DMS114 treated with DMSO at 0.1 percent for 48 hours (cell line): ENCODE measurements around the gene CDK9.
A peak's percentile ranks its signal among the peaks of the same experiment; 100 is the strongest.

Experiments
- DNase-seq: peaks from one replicate; lab custom pipeline; 2025; ENCODE audit not compliant: unreplicated experiment; lab: John Stamatoyannopoulos, UW

The CDK9 gene

GRCh38 chr9:127761491-127761956, 24.3 kb upstream of the CDK9 start:
- no peak for DNase-seq

DNA sequence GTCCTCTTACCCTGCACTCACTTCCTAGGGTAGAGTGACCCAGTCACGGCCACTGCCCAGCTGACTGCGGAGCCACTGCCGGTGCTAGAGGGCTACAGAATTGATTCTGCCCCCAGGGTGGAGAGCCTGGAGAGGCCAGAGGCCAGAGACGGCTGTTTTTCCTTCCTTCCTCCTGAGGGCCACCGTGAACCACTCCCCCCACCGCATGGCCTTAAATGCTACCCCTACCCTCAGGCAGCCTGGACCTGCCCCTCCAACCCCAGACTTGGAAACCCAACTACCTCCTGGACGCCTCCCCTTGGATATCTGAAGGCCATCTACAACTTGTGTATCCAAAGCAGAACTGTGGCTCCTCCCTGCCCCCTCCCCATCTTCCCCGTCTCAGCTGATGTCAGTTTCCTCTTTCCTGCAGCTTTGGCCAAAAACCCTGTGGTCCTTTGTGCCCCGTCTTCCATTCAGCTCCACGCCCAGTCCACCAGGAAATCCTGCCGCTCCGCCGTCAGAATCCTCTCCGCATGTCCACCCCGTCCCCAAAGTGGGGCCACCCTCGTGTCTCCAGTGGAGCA, 23.6 kb upstream of the CDK9 start:
- no peak for DNase-seq

GRCh38 chr9:127763918-127764384, 21.9 kb upstream of the CDK9 start:
- DNase-seq = no peak

GRCh38 chr9:127765418-127765817, 20.4 kb upstream of the CDK9 start:
- DNase-seq = no peak

DNA sequence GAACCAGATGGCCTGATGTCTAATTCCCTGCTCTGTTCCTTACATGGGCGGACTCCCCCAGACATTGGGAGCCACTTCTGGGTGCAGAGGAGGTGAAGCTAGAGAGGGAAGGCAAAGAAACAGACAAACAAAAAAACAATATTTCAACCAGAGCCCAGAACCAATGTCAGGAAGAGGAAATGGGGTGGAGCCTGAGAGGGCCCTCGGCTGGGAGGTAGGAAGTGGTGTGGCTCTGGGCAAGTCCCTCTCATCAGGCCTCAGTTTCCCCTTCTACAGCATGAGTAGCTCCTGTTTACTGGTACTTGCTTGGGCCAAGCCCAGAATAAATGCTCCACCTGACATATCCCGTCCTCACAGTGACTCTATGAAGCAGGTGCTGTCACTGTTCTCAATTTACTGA, 18.4 kb upstream of the CDK9 start:
- DNase-seq = no peak

- no peak for DNase-seq
Measured at GRCh38 chr9:127767909-127768331, 17.9 kb upstream of the CDK9 start.

- DNase-seq = no peak
Measured at GRCh38 chr9:127768698-127769097, 17.1 kb upstream of the CDK9 start.

DNA sequence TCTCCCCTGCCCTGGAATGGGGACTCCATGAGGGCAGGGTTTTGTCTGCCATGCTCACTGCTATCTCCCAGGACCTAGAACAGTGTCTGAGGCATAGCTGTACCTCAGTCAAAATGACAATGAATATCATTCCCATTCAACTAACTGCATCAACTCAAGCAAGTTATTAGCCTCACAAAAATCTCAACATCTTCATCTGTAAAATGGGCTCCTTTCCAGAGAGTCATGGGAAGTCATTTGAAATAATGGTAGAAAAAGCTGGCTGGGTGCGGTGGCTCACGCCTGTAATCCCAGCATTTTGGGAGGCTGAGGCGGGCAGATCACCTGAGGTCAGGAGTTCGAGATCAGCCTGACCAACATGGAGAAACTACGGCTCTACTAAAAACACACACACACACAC, 16.7 kb upstream of the CDK9 start:
- no peak for DNase-seq

- no peak for DNase-seq
Measured at GRCh38 chr9:127769929-127770582, 15.8 kb upstream of the CDK9 start.

- no peak for DNase-seq
Measured at GRCh38 chr9:127770583-127770904, 15.3 kb upstream of the CDK9 start.

GRCh38 chr9:127770905-127771569, 14.8 kb upstream of the CDK9 start:
- peak; percentile 89 for DNase-seq

GRCh38 chr9:127771570-127772189, 14.2 kb upstream of the CDK9 start:
- DNase-seq = no peak

DNA sequence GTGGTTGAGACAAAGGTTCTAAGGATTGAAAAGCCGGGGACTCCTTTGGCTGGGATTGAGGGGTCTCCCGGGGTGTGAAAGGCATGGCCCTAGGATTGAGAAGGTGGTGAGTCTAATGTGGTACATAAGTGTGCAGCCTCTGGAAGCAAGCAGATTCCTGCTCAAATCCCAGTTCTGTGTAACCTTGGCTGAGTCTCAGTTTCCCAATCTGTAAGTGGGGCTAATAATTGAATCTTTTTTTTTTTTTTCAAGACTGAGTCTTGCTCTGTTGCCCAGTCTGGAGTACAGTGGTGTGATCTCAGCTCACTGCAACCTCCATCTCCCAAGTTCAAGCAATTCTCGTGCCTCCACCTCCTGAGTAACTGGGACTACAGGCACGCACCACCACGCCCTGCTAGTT, 13.2 kb upstream of the CDK9 start:
- DNase-seq = no peak

- DNase-seq = no peak
Measured at GRCh38 chr9:127773272-127773671, 12.6 kb upstream of the CDK9 start.

DNA sequence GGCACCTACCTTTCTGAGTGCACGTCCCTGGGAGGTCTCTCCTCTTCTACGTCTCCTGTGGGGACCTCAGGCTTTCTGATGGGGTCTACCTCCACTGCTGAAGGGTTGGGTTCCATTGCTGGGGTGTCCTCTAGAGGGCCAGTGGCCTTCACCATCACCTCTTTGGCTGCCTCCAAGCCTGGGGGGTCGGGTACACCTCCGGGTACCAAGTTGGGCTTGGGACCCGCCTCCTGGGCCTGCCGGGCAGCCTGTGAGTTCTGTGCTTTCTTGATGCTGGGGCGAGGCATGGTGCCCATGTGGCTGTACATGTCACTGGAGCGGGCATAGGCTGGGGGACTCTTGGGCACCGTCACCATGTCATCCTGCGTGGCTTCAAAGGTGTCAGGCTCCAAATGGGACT, 11.9 kb upstream of the CDK9 start:
- DNase-seq = no peak

GRCh38 chr9:127776195-127776923, 9.5 kb upstream of the CDK9 start:
- DNase-seq = no peak

GRCh38 chr9:127776924-127777289, 8.9 kb upstream of the CDK9 start:
- DNase-seq = no peak

- DNase-seq = no peak
Measured at GRCh38 chr9:127777368-127777980, 8.4 kb upstream of the CDK9 start.

DNA sequence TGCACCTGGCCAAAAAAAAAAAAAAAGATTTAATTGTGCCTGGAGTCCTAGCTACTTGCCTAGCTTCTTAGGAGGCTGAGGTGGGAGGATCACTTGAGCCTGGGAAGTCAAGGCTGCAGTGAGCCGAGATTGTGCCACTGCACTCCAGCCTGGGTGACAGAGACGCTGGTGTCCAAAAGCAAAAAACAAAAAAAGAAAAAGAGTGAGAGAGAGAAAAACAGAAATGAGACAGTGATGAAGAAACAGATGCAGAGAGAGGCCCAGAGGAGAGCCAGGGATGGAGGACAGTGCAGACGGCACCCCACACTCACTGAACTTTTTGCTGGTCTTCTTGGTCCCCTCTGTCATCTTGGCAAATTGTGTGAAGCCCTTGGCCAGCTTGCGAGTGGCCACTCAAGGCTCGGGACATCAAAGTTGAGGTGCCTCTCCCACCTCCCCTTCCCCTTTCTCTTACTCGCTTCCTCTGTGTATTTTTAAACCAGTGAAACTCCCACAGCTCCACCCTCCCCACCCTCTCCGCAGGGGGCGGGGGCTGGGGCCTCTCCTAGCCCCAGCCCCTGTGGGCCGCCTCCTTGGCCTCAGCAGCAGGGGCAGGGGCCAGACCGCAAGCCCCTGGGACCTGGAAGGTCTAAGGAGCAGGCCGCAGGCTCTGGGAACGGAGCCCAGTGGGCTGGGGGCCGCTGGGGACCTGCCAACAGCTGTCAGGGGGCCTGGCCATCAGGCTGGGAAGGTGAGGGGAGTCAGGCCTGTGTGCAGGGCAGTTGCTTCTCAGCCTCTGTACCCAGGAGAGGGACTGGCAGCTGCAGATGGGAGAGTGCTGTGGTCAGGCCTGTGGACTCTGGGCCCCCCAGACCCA, 7.3 kb upstream of the CDK9 start, which contains the start of gene SH2D3C:
TSS of gene SH2D3C (minus strand) at position 387 of the 856 bp plus-strand sequence. CDS start at position 348, 39 bp downstream.
- DNase-seq = no peak
